Liver (tissue), 3 donors: ENCODE results near the gene PHF11.

ENCODE experiments used
- JUND ChIP-seq, 2 donors: IDR thresholded peaks; 2 replicates each; pipeline ENCODE4 v1.6.1; 2016; ENCODE audit warnings: antibody characterized with exemption in 2 of 2
- RAD21 ChIP-seq, 2 donors: IDR thresholded peaks; 2 replicates each; pipeline ENCODE4 v1.6.1; 2016; ENCODE audit warnings: antibody characterized with exemption in 2 of 2, mild to moderate bottlenecking in 2 of 2
- TF ChIP-seq, protein P1 (sequence below): fragments of 150-350 bp; IDR thresholded peaks from 2 replicates; pipeline ENCODE4 v1.5.1; 2017; ENCODE audit warnings: improper control_type of control experiment, low read depth, low read length; ENCODE audit not compliant: missing input control
- TF ChIP-seq, protein P2 (sequence below): IDR thresholded peaks from 2 replicates; pipeline ENCODE4 v1.6.1; 2016; ENCODE audit warnings: antibody characterized with exemption, mild to moderate bottlenecking
- donor health status: healthy.
- donor health status: healthy.

DNA sequence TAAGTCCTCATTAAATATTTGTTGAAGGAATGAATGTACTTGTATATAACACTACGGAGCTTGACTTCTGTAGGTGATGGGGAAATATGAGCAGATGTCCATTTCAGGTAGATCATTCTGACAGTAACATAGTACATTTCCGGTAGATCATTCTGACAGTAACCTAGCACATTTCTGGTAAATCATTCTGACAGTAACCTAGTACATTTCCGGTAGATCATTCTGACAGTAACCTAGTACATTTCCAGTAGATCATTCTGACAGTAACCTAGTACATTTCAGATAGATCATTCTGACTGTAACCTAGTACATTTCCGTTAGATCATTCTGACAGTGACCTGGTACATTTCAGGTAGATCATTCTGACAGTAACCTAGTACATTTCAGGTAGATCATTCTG, 2.5 kb downstream of the PHF11 start:
- TF ChIP-seq, protein P1, sequence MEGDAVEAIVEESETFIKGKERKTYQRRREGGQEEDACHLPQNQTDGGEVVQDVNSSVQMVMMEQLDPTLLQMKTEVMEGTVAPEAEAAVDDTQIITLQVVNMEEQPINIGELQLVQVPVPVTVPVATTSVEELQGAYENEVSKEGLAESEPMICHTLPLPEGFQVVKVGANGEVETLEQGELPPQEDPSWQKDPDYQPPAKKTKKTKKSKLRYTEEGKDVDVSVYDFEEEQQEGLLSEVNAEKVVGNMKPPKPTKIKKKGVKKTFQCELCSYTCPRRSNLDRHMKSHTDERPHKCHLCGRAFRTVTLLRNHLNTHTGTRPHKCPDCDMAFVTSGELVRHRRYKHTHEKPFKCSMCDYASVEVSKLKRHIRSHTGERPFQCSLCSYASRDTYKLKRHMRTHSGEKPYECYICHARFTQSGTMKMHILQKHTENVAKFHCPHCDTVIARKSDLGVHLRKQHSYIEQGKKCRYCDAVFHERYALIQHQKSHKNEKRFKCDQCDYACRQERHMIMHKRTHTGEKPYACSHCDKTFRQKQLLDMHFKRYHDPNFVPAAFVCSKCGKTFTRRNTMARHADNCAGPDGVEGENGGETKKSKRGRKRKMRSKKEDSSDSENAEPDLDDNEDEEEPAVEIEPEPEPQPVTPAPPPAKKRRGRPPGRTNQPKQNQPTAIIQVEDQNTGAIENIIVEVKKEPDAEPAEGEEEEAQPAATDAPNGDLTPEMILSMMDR: no peak
- TF ChIP-seq RAD21 (IDR thresholded peaks at IDR 0.05): no peak
- TF ChIP-seq, protein P2, sequence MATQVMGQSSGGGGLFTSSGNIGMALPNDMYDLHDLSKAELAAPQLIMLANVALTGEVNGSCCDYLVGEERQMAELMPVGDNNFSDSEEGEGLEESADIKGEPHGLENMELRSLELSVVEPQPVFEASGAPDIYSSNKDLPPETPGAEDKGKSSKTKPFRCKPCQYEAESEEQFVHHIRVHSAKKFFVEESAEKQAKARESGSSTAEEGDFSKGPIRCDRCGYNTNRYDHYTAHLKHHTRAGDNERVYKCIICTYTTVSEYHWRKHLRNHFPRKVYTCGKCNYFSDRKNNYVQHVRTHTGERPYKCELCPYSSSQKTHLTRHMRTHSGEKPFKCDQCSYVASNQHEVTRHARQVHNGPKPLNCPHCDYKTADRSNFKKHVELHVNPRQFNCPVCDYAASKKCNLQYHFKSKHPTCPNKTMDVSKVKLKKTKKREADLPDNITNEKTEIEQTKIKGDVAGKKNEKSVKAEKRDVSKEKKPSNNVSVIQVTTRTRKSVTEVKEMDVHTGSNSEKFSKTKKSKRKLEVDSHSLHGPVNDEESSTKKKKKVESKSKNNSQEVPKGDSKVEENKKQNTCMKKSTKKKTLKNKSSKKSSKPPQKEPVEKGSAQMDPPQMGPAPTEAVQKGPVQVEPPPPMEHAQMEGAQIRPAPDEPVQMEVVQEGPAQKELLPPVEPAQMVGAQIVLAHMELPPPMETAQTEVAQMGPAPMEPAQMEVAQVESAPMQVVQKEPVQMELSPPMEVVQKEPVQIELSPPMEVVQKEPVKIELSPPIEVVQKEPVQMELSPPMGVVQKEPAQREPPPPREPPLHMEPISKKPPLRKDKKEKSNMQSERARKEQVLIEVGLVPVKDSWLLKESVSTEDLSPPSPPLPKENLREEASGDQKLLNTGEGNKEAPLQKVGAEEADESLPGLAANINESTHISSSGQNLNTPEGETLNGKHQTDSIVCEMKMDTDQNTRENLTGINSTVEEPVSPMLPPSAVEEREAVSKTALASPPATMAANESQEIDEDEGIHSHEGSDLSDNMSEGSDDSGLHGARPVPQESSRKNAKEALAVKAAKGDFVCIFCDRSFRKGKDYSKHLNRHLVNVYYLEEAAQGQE: no peak
- TF ChIP-seq JUND (IDR thresholded peaks at IDR 0.05): no peak
